Keratinocyte (primary cell): ENCODE measurements around the gene BRF1. TPM values are rescaled to one million over a fixed set of nuclear protein-coding genes. Genes with fewer than 3 reads are reported as not detected.

ENCODE experiments used
- DNase-seq: peaks from one replicate; pipeline ENCODE4 v3.0.0-alpha.2; 2011; ENCODE audit warnings: low read depth, missing footprints, low spot score
- FAIRE-seq: peaks from 2 replicates; lab custom pipeline; 2011; peaks lifted over from hg19 to GRCh38; lab: Jason Lieb, UNC
- H2AFZ ChIP-seq: 2 replicates; pipeline ENCODE4 v1.6.0; 2012; ENCODE audit warnings: low read length, control low read depth, inconsistent platforms; ENCODE audit not compliant: control insufficient read depth
- H3K27ac ChIP-seq: 2 replicates; pipeline ENCODE4 v1.5.1; 2011; ENCODE audit warnings: low read length; ENCODE audit not compliant: control insufficient read depth, insufficient read depth
- H3K27me3 ChIP-seq: 3 replicates; pipeline ENCODE4 v1.6.0; 2011; ENCODE audit warnings: low read length; ENCODE audit not compliant: control insufficient read depth, insufficient read depth; ENCODE audit errors: extremely low read depth
- H3K36me3 ChIP-seq, 2 experiments: 2 replicates in 1 of 2; 3 replicates in 1 of 2; pipeline ENCODE4 v1.5.1; 2011; ENCODE audit warnings: low read length in 2 of 2, mild to moderate bottlenecking in 1 of 2; ENCODE audit not compliant: control insufficient read depth in 2 of 2, insufficient read depth in 2 of 2; ENCODE audit errors: extremely low read depth in 1 of 2
- H3K4me1 ChIP-seq: 3 replicates; pipeline ENCODE4 v1.5.1; 2011; ENCODE audit warnings: low read length; ENCODE audit not compliant: control insufficient read depth, insufficient read depth; ENCODE audit errors: extremely low read depth
- H3K4me2 ChIP-seq: 3 replicates; pipeline ENCODE4 v1.6.0; 2011; ENCODE audit warnings: low read depth, low read length; ENCODE audit not compliant: control insufficient read depth, insufficient read depth; ENCODE audit errors: extremely low read depth
- H3K4me3 ChIP-seq, 3 experiments: fragments of 200-600 bp in 1 of 3; sonication (generic) in 1 of 3; 2 replicates in 2 of 3; 3 replicates in 1 of 3; pipeline ENCODE4 v1.5.1; 2011 to 2016; ENCODE audit warnings: low read length in 3 of 3, mild to moderate bottlenecking in 3 of 3, control low read depth in 2 of 3, inconsistent platforms in 1 of 3, low read depth in 1 of 3, mixed read lengths in 1 of 3, mixed run types in 1 of 3, moderate library complexity in 1 of 3; ENCODE audit not compliant: control insufficient read depth in 2 of 3, insufficient read depth in 2 of 3; ENCODE audit errors: extremely low read depth in 1 of 3
- H3K79me2 ChIP-seq: 2 replicates; pipeline ENCODE4 v1.6.0; 2012; ENCODE audit warnings: low read length; ENCODE audit not compliant: control insufficient read depth, insufficient read depth
- H3K9ac ChIP-seq: 3 replicates; pipeline ENCODE4 v1.6.0; 2011; ENCODE audit warnings: low read length; ENCODE audit not compliant: control insufficient read depth, insufficient read depth; ENCODE audit errors: extremely low read depth
- H3K9me1 ChIP-seq: 3 replicates; pipeline ENCODE4 v1.6.0; 2011; ENCODE audit warnings: low read length; ENCODE audit not compliant: control insufficient read depth, insufficient read depth; ENCODE audit errors: extremely low read depth
- H3K9me3 ChIP-seq: 2 replicates; pipeline ENCODE4 v1.5.1; 2012; ENCODE audit warnings: low read depth, low read length; ENCODE audit not compliant: control insufficient read depth
- H4K20me1 ChIP-seq: 3 replicates; pipeline ENCODE4 v1.6.0; 2011; ENCODE audit warnings: low read length; ENCODE audit not compliant: control insufficient read depth, insufficient read depth; ENCODE audit errors: extremely low read depth
- CTCF ChIP-seq, 3 experiments: IDR thresholded peaks in 1 of 3; conservative IDR thresholded peaks in 1 of 3; optimal IDR thresholded peaks in 1 of 3; 2 replicates in 2 of 3; 3 replicates in 1 of 3; pipeline versions ENCODE3 to v1.5.1; 2011; ENCODE audit warnings: low read length in 3 of 3, mild to moderate bottlenecking in 3 of 3, moderate library complexity in 2 of 3, control low read depth in 1 of 3, inconsistent platforms in 1 of 3; ENCODE audit not compliant: insufficient read depth in 2 of 3; ENCODE audit errors: extremely low read depth in 1 of 3
- EZH2 ChIP-seq: IDR thresholded peaks from one replicate; pipeline ENCODE4 v1.6.1; 2012; ENCODE audit warnings: inconsistent platforms, mild to moderate bottlenecking, low read length, moderate library complexity
- dilution Hi-C: fragments of 300-500 bp; cut with MboI; formaldehyde crosslinking; loops from one replicate; pipeline ENCODE4 v1.7.0; 2020; ENCODE audit warnings: low sequenced_read_pairs; ENCODE audit not compliant: extremely low pct_ligation_motif_present
- polyA plus RNA-seq, 5 experiments: library from polyadenylated mRNA; depleted of rRNA in 3 of 5; stranded (reverse) in 3 of 5; stranded (forward) in 1 of 5; unstranded in 1 of 5; fragments of >200 nt; gene quantifications; 1 replicate in 1 of 5; 2 replicates in 3 of 5; 3 replicates in 1 of 5; pipeline versions ENCODE4 v1.2.1 to v1.2.3, GENCODE V29; 2011 to 2012; ENCODE audit warnings: missing spikeins in 2 of 5, low read depth in 1 of 5, low replicate concordance in 1 of 5

Gene BRF1
- polyA plus RNA-seq, 1 donor (not counting 4 experiments of a cell fraction or from before 2014, with no cell fraction given): 6.5 TPM

- Histone ChIP-seq H4K20me1 (no peaks in the 10 kb centered on the region), H3K4me2 (no peak overlapping the region), H3K36me3 (peaks cover 5 to 7% of the 10 kb centered on the region in 2 experiments), H3K9me3 (peaks cover 2% of the 10 kb centered on the region), H3K9me1 (no peaks in the 10 kb centered on the region), H3K79me2 (peaks cover 2% of the 10 kb centered on the region), H3K27me3 (no peaks in the 10 kb centered on the region), H3K9ac (no peak overlapping the region), H3K27ac (no peak overlapping the region), H3K4me3 (no peak overlapping the region), H3K4me1 (no peaks in the 10 kb centered on the region), H2AFZ (no peak overlapping the region)
- FAIRE-seq (no peak), DNase-seq (no peak)
- dilution Hi-C loops: no loop called here
- TF ChIP-seq EZH2: no peak
These were observed 71.6 kb downstream of the BRF1 start for GRCh38 chr14:105229099-105229655.

- Histone ChIP-seq H3K4me2 (no peak overlapping the region), H3K4me1 (no peaks in the 10 kb centered on the region), H3K4me3 (no peak overlapping the region), H3K36me3 (peaks cover 5 to 7% of the 10 kb centered on the region in 2 experiments), H3K27me3 (no peaks in the 10 kb centered on the region), H4K20me1 (no peaks in the 10 kb centered on the region), H2AFZ (no peak overlapping the region), H3K9me3 (peaks cover 2% of the 10 kb centered on the region), H3K79me2 (peaks cover 2% of the 10 kb centered on the region), H3K9ac (no peak overlapping the region), H3K9me1 (no peaks in the 10 kb centered on the region), H3K27ac (no peak overlapping the region)
- TF ChIP-seq EZH2: no peak
- TF ChIP-seq CTCF (optimal IDR thresholded peaks at IDR 0.05 in 1 of 3, IDR thresholded peaks at IDR 0.05 in 1 of 3, conservative IDR thresholded peaks at IDR 0.05 in 1 of 3; ENCODE audit: extremely low read depth in 1 of 3, insufficient read depth in 2 of 3, low read length in 3 of 3): no peak
- DNase-seq: no peak
- dilution Hi-C loops: no loop called here
- no peak for FAIRE-seq
These were observed 72.2 kb downstream of the BRF1 start for GRCh38 chr14:105228562-105228961.

GRCh38 chr14:105227346-105227745 lies 73.5 kb downstream of the BRF1 start:
- TF ChIP-seq CTCF (optimal IDR thresholded peaks at IDR 0.05 in 1 of 3, IDR thresholded peaks at IDR 0.05 in 1 of 3, conservative IDR thresholded peaks at IDR 0.05 in 1 of 3; ENCODE audit: extremely low read depth in 1 of 3, insufficient read depth in 2 of 3, low read length in 3 of 3): no peak
- TF ChIP-seq EZH2: no peak
- Histone ChIP-seq H3K4me1 (no peaks in the 10 kb centered on the region), H3K9me1 (no peaks in the 10 kb centered on the region), H3K36me3 (peaks cover 7 to 12% of the 10 kb centered on the region in 2 experiments), H3K4me2 (no peak overlapping the region), H3K27ac (no peak overlapping the region), H3K79me2 (peaks cover 2% of the 10 kb centered on the region), H3K9me3 (peaks cover 2% of the 10 kb centered on the region), H4K20me1 (no peaks in the 10 kb centered on the region), H3K4me3 (no peak overlapping the region), H3K27me3 (no peaks in the 10 kb centered on the region), H2AFZ (no peak overlapping the region), H3K9ac (no peak overlapping the region)
- dilution Hi-C loops: no loop called here
- no peak for FAIRE-seq
- DNase-seq: no peak
